ENCODE results near the gene OR52B2.

The OR52B2 gene

GRCh38 chr11:6201481-6201880 is 31.4 kb upstream of the OR52B2 start:
- no peak for DNase-seq (ENCODE audit: low read depth)
- no peak for TF ChIP-seq CTCF (IDR thresholded peaks at IDR 0.05; ENCODE audit: low read depth, low read length, missing control alignments)
- H3K4me3 ChIP-seq (ENCODE audit: low read depth, low read length): no peak overlapping the region
- in situ Hi-C loops (cut with HindIII; ENCODE audit: low sequenced_read_pairs): no loop called here

GRCh38 chr11:6200975-6201374 is 30.8 kb upstream of the OR52B2 start:
- in situ Hi-C loops (cut with HindIII; ENCODE audit: low sequenced_read_pairs): no loop called here
- DNase-seq (ENCODE audit: low read depth): no peak
- H3K4me3 ChIP-seq (ENCODE audit: low read depth, low read length): no peak overlapping the region
- no peak for TF ChIP-seq CTCF (IDR thresholded peaks at IDR 0.05; ENCODE audit: low read depth, low read length, missing control alignments)

- TF ChIP-seq CTCF (IDR thresholded peaks at IDR 0.05; ENCODE audit: low read depth, low read length, missing control alignments): no peak
- in situ Hi-C loops (cut with HindIII; ENCODE audit: low sequenced_read_pairs): no loop called here
- no peak within 1 kb of the TSS for H3K4me3 ChIP-seq (ENCODE audit: low read depth, low read length)
- DNase-seq (ENCODE audit: low read depth): no peak
These were observed 29.2 kb upstream of the OR52B2 start, which contains the start of gene OR52W1 for GRCh38 chr11:6199174-6199810. Gene OR52W1, plus strand, starts transcription at chr11:6199224. Its CDS starts 0 bp downstream, at chr11:6199224.

- H3K4me3 ChIP-seq (ENCODE audit: low read depth, low read length): no peak overlapping the region
- TF ChIP-seq CTCF (IDR thresholded peaks at IDR 0.05; ENCODE audit: low read depth, low read length, missing control alignments): no peak
- DNase-seq (ENCODE audit: low read depth): no peak
- in situ Hi-C loops (cut with HindIII; ENCODE audit: low sequenced_read_pairs): no loop called here
These were observed 27.5 kb upstream of the OR52B2 start for GRCh38 chr11:6197466-6198200.

GRCh38 chr11:6196396-6196795 is 26.3 kb upstream of the OR52B2 start:
- TF ChIP-seq CTCF (IDR thresholded peaks at IDR 0.05; ENCODE audit: low read depth, low read length, missing control alignments): no peak
- in situ Hi-C loops (cut with HindIII; ENCODE audit: low sequenced_read_pairs): no loop called here
- no peak overlapping the region for H3K4me3 ChIP-seq (ENCODE audit: low read depth, low read length)
- DNase-seq (ENCODE audit: low read depth): no peak

GRCh38 chr11:6194065-6194581 is 24.0 kb upstream of the OR52B2 start:
- no peak overlapping the region for H3K4me3 ChIP-seq (ENCODE audit: low read depth, low read length)
- no peak for DNase-seq (ENCODE audit: low read depth)
- no peak for TF ChIP-seq CTCF (IDR thresholded peaks at IDR 0.05; ENCODE audit: low read depth, low read length, missing control alignments)
- in situ Hi-C loops (cut with HindIII; ENCODE audit: low sequenced_read_pairs): no loop called here
